Hematopoietic multipotent progenitor cell treated with erythropoietin and hydrocortisone succinate and interleukin-3 and kit ligand, for 15 days (in vitro differentiated cells): ENCODE measurements around the gene LBH.

ENCODE experiments used
- DNase-seq: peaks from one replicate; pipeline ENCODE4 v3.0.0-alpha.2; 2015; ENCODE audit warnings: low spot score

The LBH gene

GRCh38 chr2:30217644-30218337, 13.5 kb upstream of the LBH start:
- DNase-seq = no peak

GRCh38 chr2:30218338-30218713, 13.0 kb upstream of the LBH start:
- no peak for DNase-seq

GRCh38 chr2:30218814-30219213, 12.5 kb upstream of the LBH start:
- DNase-seq = no peak

GRCh38 chr2:30219886-30220875, 11.2 kb upstream of the LBH start:
- DNase-seq = no peak

- DNase-seq = no peak
These were observed 9.8 kb upstream of the LBH start for GRCh38 chr2:30221531-30221930.

GRCh38 chr2:30222031-30222430, 9.3 kb upstream of the LBH start:
- DNase-seq = no peak

- DNase-seq = no peak
These were observed 8.5 kb upstream of the LBH start for GRCh38 chr2:30222636-30223360.

GRCh38 chr2:30223413-30223874, 7.9 kb upstream of the LBH start:
- DNase-seq = no peak

GRCh38 chr2:30224151-30224550, 7.2 kb upstream of the LBH start:
- peak; percentile 67 for DNase-seq

- DNase-seq = peak; percentile 64
These were observed 6.1 kb upstream of the LBH start for GRCh38 chr2:30225131-30225762.

GRCh38 chr2:30226144-30227032, 4.9 kb upstream of the LBH start:
- DNase-seq = no peak

- no peak for DNase-seq
These were observed 1.7 kb upstream of the LBH start for GRCh38 chr2:30229596-30229995.

- DNase-seq = no peak
These were observed 680 bp upstream of the LBH start for GRCh38 chr2:30230497-30231211.

GRCh38 chr2:30231996-30232800, 864 bp downstream of the LBH start:
- peak; percentile 63 for DNase-seq

- peak; percentile 58 for DNase-seq
These were observed 1.4 kb downstream of the LBH start for GRCh38 chr2:30232801-30233130.

GRCh38 chr2:30233271-30234009, 2.1 kb downstream of the LBH start:
- peak; percentile 54 for DNase-seq

- DNase-seq = no peak
These were observed 3.0 kb downstream of the LBH start for GRCh38 chr2:30234180-30234971.
